Tibial nerve (tissue), 4 donors: ENCODE data around the gene RABGGTA. TPM values are rescaled to one million over a fixed set of nuclear protein-coding genes. Genes with fewer than 3 reads are reported as not detected.

Experiments used
- DNase-seq, 2 donors: peaks; one replicate each; pipeline ENCODE4 v3.0.0-alpha.2; 2019; ENCODE audit warnings: low spot score in 2 of 2
- H3K27ac ChIP-seq, 4 donors: fragments of 200-600 bp; sonication (generic) in 3 of 4; one replicate each; pipeline ENCODE4 v1.5.1; 2017 to 2019; ENCODE audit warnings: mild to moderate bottlenecking in 1 of 4
- H3K27me3 ChIP-seq, 2 donors: fragments of 200-600 bp; sonication (generic) in 1 of 2; one replicate each; pipeline versions ENCODE4 v1.5.1 to v1.6.0; 2017 to 2019
- H3K36me3 ChIP-seq, 3 donors: fragments of 200-600 bp; sonication (generic); one replicate each; pipeline ENCODE4 v1.5.1; 2018 to 2019
- H3K4me1 ChIP-seq, 4 donors: fragments of 200-600 bp; sonication (generic) in 3 of 4; one replicate each; pipeline ENCODE4 v1.5.1; 2017 to 2019
- H3K4me3 ChIP-seq, 4 donors: fragments of 200-600 bp; sonication (generic) in 3 of 4; one replicate each; pipeline ENCODE4 v1.5.1; 2017 to 2019; ENCODE audit warnings: mild to moderate bottlenecking in 1 of 4, moderate library complexity in 1 of 4
- H3K9me3 ChIP-seq, 4 donors: fragments of 200-600 bp; sonication (generic) in 3 of 4; one replicate each; pipeline ENCODE4 v1.5.1; 2017 to 2019
- EP300 ChIP-seq, 2 donors: sonication (generic); formaldehyde crosslinking; IDR thresholded peaks; one replicate each; pipeline ENCODE4 v1.6.1; 2017; ENCODE audit warnings: antibody characterized with exemption in 2 of 2, mild to moderate bottlenecking in 1 of 2
- POLR2A ChIP-seq, 2 donors: fragments of 450-650 bp; IDR thresholded peaks; one replicate each; pipeline ENCODE4 v1.6.1; 2017; ENCODE audit warnings: antibody characterized with exemption in 2 of 2, mild to moderate bottlenecking in 2 of 2, moderate library complexity in 2 of 2
- WGBS, 2 donors: methylation state at CpG; one replicate each; pipeline ENCODE4 v1.1.5; 2018; 5-methylcytosine and 5-hydroxymethylcytosine counted together
- total RNA-seq, 4 donors: library from RNA; depleted of rRNA; stranded (reverse); fragments of >200 nt; gene quantifications; one replicate each; pipeline ENCODE4 v1.1.0, GENCODE V29; 2016
- TF ChIP-seq, protein P1 (sequence below), 5 experiments: fragments of 200-600 bp in 3 of 5; fragments of 450-650 bp in 2 of 5; sonication (generic) in 3 of 5; IDR thresholded peaks; one replicate each; pipeline ENCODE4 v1.5.1; 2016 to 2019; ENCODE audit warnings: antibody characterized with exemption in 5 of 5, mild to moderate bottlenecking in 3 of 5, moderate library complexity in 2 of 5

Gene RABGGTA
- total RNA-seq, 4 donors from 2014 or later, result 36.5 to 68.4 (median 42.9) TPM

DNA sequence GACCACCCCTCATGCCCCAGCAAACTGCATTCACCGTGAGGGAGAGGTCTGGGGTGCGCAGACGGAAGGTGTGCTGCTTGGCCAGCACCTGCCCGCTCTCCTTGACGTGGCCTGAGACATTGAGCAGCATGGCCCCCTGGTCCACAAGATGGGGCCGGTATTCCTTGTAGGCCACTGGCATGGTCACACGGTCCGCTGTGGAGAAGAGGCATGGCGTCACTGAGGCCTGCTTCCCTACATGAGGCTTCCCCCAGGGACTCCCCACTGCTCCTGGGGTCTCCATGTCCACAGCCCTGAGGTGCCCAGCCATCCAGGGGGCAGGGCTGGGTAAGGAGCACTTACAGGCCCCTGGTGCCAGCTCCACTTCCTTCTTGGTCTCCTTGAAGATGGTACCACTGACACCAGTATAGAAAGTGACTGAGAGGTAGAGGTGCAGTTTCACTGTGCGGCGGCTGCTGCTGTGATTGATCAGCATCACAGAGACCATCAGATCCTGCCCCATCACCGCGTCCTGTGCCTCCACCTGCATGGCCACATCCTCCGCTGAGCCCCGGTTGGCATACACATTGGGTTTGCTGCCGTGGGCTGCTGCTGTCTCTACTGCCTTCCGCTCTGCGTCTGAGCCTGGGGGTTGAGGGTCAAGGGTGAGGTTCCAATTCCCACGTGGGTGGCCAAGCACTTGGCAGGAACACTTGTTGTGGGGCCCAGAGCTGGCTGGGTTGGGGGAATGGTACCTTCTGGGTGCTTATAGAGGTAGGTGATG, 16.6 kb downstream of the RABGGTA start:
- H3K4me1 ChIP-seq, result peaks cover 0 to 12% (median 0%) of the 10 kb centered on the region in 4 donors
- no peak for DNase-seq
- no peaks in the 10 kb centered on the region for H3K27me3 ChIP-seq
- no peak overlapping the region for H3K27ac ChIP-seq
- 87 to 90% methylated on average over 16 to 19 of the region's 19 CpGs for WGBS, 2 donors
- peaks cover 0 to 66% (median 0%) of the 10 kb centered on the region in 3 donors for H3K36me3 ChIP-seq
- TF ChIP-seq EP300 (IDR thresholded peaks at IDR 0.05) (no peak), POLR2A (IDR thresholded peaks at IDR 0.05) (no peak)
- TF ChIP-seq, protein P1, sequence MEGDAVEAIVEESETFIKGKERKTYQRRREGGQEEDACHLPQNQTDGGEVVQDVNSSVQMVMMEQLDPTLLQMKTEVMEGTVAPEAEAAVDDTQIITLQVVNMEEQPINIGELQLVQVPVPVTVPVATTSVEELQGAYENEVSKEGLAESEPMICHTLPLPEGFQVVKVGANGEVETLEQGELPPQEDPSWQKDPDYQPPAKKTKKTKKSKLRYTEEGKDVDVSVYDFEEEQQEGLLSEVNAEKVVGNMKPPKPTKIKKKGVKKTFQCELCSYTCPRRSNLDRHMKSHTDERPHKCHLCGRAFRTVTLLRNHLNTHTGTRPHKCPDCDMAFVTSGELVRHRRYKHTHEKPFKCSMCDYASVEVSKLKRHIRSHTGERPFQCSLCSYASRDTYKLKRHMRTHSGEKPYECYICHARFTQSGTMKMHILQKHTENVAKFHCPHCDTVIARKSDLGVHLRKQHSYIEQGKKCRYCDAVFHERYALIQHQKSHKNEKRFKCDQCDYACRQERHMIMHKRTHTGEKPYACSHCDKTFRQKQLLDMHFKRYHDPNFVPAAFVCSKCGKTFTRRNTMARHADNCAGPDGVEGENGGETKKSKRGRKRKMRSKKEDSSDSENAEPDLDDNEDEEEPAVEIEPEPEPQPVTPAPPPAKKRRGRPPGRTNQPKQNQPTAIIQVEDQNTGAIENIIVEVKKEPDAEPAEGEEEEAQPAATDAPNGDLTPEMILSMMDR (IDR thresholded peaks at IDR 0.05), result no peak
- H3K9me3 ChIP-seq, result no peaks in the 10 kb centered on the region
- no peak overlapping the region for H3K4me3 ChIP-seq

DNA sequence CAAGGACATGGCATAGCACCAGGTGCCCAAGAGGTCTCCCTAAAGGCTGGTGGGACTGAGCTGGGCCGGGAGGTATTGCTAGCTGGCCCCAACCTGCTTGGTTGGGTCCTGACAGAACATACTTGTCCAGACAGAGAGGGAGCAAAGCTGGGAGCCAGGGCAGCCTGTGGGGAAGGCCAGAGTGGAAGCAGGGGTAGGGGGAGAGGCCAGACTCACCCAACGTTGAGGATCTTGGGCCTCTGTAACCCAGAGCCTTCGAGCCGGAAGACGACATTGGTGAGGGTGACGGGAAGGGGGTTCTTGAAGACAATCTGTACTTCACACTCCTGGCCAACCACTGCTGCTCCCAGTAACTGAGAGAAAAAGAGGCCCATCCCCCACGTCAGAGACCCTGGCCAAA, 17.5 kb downstream of the RABGGTA start:
- H3K9me3 ChIP-seq, result no peaks in the 10 kb centered on the region
- no peaks in the 10 kb centered on the region for H3K27me3 ChIP-seq
- H3K4me1 ChIP-seq, result peaks cover 0 to 5% (median 0%) of the 10 kb centered on the region in 4 donors
- H3K4me3 ChIP-seq, result no peak overlapping the region
- peaks cover 0 to 61% (median 0%) of the 10 kb centered on the region in 3 donors for H3K36me3 ChIP-seq
- H3K27ac ChIP-seq, result no peak overlapping the region
- TF ChIP-seq POLR2A (IDR thresholded peaks at IDR 0.05) (no peak), EP300 (IDR thresholded peaks at IDR 0.05) (no peak)
- TF ChIP-seq, protein P1 (IDR thresholded peaks at IDR 0.05), result no peak
- WGBS, 2 donors, result 85 to 88% methylated on average over 7 of the region's 7 CpGs
- DNase-seq, result no peak

DNA sequence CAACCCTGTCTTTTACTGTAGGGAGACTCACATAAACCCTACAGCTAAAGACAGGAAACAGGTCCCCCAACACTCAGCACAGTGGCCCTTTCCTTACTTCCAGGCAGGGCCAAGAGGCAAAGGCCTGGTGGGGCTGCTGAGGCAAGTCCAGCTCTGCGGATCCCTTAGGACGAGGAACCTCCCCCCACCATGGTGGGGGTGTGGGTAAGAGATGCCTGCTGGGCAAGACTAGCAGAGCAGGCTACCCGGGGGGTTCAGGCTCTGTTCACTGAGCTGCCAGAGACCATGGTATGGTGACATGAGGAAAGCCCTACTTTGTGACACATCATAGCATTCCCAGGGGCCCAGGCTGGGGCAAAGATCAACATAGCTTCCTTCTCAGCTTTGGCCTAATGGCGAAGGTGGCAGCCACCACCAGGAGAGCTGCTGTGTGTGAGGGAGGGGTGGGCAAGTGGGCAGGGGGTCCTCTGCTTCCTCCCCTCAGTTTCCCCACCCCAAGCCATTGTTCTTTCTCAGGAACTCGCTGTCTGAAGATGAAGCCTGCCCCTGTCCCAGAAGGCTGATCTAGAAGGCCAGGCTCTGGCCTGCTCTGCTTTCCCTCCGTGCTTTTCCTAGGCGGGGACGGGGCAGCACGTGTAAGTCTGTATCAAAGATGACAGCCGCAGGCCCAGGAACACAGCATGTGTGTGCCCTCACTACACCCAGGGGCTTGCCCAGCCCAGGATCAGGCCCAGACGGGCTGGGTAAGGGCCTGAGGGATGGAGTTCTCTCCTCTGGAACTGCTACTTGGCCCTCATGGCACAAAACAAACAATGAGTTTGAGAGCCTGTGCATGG, 18.9 kb downstream of the RABGGTA start:
- H3K27me3 ChIP-seq, result no peaks in the 10 kb centered on the region
- H3K9me3 ChIP-seq, result no peaks in the 10 kb centered on the region
- DNase-seq, result no peak
- WGBS, 2 donors, result 80 to 85% methylated on average over 11 of the region's 11 CpGs
- peaks cover 0 to 56% (median 0%) of the 10 kb centered on the region in 3 donors for H3K36me3 ChIP-seq
- no peak overlapping the region for H3K4me3 ChIP-seq
- H3K27ac ChIP-seq, result no peak overlapping the region
- H3K4me1 ChIP-seq, result no peaks in the 10 kb centered on the region
- TF ChIP-seq, protein P1 (IDR thresholded peaks at IDR 0.05), result no peak

DNA sequence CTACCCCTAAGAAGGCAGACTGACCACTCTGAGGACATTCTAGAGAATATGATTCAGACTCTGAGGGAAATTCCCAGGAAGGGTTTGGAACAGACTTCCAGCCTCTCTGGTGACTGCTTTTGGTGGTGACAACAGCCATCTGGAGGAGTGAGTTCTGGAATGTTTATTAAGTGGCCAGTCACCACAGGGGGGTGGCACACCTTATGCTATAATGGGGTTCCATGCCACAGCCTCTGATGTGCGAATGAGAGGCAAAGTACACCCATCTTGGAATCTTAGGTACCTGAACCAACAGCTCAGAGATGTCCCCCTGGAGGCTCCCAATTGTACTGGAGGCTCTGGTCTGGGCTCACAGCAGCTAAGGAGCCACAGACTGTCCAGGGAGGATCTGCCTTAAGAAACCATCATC, 19.5 kb downstream of the RABGGTA start:
- H3K27me3 ChIP-seq, result no peaks in the 10 kb centered on the region

More for the DNA sequence above, 19.5 kb downstream of the RABGGTA start:
- Histone ChIP-seq H3K36me3 (peaks cover 0 to 56% (median 0%) of the 10 kb centered on the region in 3 donors), H3K4me3 (no peak overlapping the region), H3K4me1 (no peaks in the 10 kb centered on the region), H3K9me3 (no peaks in the 10 kb centered on the region), H3K27ac (no peak overlapping the region)
- WGBS, 2 donors, result 80 to 93% methylated on average over 1 of the region's 1 CpG
- TF ChIP-seq POLR2A (IDR thresholded peaks at IDR 0.05) (no peak), EP300 (IDR thresholded peaks at IDR 0.05) (no peak)
- TF ChIP-seq, protein P1 (IDR thresholded peaks at IDR 0.05), result no peak
- DNase-seq, result no peak
